Measurements from ENCODE around the gene BNIP3.

BNIP3 gene

DNA sequence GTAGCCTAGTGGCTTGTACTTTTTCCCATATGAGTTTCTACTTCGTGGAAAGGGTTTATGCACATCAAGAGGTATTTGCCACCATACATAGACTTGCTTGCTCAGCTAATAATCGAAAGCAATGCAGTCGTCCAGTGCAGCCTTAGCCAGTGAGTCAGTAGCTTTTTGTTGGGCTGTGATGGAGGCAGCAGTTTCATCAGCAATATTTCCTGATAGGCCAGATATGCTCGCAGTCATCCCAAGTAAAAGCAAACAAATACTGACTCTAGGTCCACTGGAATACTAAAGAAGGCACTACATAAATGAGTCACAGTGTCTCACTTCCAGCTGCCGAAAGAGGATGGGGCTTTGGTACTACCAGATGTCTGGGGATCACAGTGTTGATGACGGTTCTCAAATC, 2.1 kb upstream of the BNIP3 start:
- H3K9ac ChIP-seq (ENCODE audit: low read length) = no peak overlapping the region

DNA sequence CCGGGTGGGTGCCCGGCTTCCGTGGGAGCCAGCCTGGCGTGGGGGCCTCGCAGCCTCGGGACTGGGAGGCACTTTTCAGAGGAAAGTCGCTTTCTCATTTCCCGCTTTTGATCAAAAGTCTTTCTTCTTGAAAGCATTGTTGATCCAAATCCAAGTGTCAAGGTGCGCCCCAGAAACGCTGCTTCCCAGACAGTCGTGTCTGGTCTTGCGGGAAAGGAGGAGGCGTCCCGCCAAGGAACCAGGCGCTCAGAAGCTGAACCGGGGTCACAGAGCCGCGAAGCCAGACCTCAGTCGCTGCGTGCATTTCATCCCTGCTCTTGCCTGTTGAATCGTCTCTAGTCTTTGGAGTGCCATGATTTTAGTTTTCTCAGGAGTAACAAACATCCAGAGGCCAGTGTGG, 1.1 kb upstream of the BNIP3 start:
- H3K27me3 ChIP-seq (ENCODE audit: control insufficient read depth in 1 of 2, insufficient read depth in 2 of 2, low read length in 2 of 2) = no peaks in the 10 kb centered on the region
- H3K9me3 ChIP-seq (ENCODE audit: low read length) = no peaks in the 10 kb centered on the region
- peaks cover 24% of the 10 kb centered on the region for H3K4me1 ChIP-seq (ENCODE audit: insufficient read depth, low read length)
- no peak overlapping the region for H3K27ac ChIP-seq (ENCODE audit: low read depth, low read length)
- no peaks in the 10 kb centered on the region for H3K36me3 ChIP-seq (ENCODE audit: insufficient read depth, low read length)
- H3K4me3 ChIP-seq (ENCODE audit: low read depth in 1 of 2, low read length in 2 of 2) = peak overlapping the region; percentile 46 to 75
- no peak overlapping the region for H3K9ac ChIP-seq (ENCODE audit: low read length)

More for the DNA sequence above, 2.1 kb upstream of the BNIP3 start:
- no peaks in the 10 kb centered on the region for H3K27me3 ChIP-seq (ENCODE audit: control insufficient read depth in 1 of 2, insufficient read depth in 2 of 2, low read length in 2 of 2)
- no peak overlapping the region for H3K27ac ChIP-seq (ENCODE audit: low read depth, low read length)
- H3K4me1 ChIP-seq (ENCODE audit: insufficient read depth, low read length) = peaks cover 18% of the 10 kb centered on the region
- no peaks in the 10 kb centered on the region for H3K36me3 ChIP-seq (ENCODE audit: insufficient read depth, low read length)
- H3K9me3 ChIP-seq (ENCODE audit: low read length) = no peaks in the 10 kb centered on the region
- H3K4me3 ChIP-seq (ENCODE audit: low read depth in 1 of 2, low read length in 2 of 2) = no peak overlapping the region

DNA sequence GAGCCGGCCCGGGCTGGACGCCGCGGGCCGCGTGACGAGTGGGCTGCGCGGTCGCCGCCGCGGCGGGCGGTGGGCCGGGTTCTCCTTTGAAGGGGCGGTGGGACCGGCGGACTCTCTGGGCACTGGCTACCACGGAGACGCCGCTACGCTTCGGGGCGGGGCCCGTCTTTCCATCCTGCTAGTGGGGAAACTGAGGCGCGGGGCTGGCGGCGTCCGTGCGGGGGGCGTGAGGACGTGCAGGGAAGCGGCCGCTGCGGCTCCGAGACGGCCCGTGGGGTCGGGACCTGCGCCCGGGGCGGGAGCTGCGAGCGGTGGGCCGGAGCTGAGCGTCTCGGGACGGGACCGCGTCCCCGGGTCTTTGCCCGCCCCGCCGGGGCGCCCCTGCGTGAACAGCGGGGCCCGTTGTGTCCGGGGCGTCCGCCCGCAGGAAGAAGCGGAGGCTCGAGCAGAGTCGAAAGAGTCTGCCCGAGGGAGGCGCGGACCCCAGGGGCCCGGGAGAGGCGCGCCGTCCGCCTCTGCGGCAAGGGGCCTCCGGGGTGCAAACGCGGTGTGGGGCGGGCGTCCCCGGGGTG, 548 bp upstream of the BNIP3 start:
- H3K27me3 ChIP-seq (ENCODE audit: control insufficient read depth in 1 of 2, insufficient read depth in 2 of 2, low read length in 2 of 2) = no peaks in the 10 kb centered on the region
- H3K4me3 ChIP-seq (ENCODE audit: low read depth in 1 of 2, low read length in 2 of 2) = peak overlapping the region; percentile 46 to 75
- no peak overlapping the region for H3K9ac ChIP-seq (ENCODE audit: low read length)
- H3K4me1 ChIP-seq (ENCODE audit: insufficient read depth, low read length) = peaks cover 24% of the 10 kb centered on the region
- H3K9me3 ChIP-seq (ENCODE audit: low read length) = no peaks in the 10 kb centered on the region
- peak overlapping the region; percentile 61 for H3K27ac ChIP-seq (ENCODE audit: low read depth, low read length)
- H3K36me3 ChIP-seq (ENCODE audit: insufficient read depth, low read length) = no peaks in the 10 kb centered on the region

DNA sequence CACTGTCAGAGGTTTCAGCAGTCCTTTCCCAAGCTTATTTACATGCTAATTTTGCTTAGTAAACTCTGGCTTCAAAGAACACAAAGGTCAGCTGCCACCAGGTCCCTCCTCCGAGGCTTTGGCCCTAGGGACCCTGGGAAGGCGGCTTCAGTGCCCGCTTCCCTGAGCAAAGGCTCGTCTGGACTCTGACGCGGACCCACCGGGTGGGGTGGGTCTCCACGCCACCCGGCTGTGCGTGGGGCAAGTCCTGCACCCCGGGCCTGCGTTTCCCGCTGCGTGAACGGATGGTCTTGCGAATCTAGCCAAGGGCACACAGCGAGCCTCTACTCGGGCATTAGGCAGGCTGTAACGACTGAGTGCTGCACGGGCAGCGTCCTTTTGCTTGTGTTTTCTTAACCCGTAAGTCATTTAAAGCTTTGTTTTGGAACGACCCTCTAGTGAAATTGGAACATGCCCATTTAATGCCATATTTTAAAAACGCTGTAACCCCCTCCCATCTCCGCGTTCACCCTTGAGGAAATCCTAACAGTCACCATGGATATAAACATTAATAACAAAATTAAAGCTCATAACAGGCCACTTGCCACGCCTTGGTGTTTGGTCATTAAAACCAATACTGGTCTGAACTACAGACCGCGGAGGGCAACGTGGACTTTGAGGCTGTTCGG, 828 bp downstream of the BNIP3 start:
- H3K36me3 ChIP-seq (ENCODE audit: insufficient read depth, low read length) = no peaks in the 10 kb centered on the region
- peak overlapping the region; percentile 72 for H3K9ac ChIP-seq (ENCODE audit: low read length)
- peak overlapping the region; percentile 7 for H3K27ac ChIP-seq (ENCODE audit: low read depth, low read length)
- peak overlapping the region; percentile 75 to 77 for H3K4me3 ChIP-seq (ENCODE audit: low read depth in 1 of 2, low read length in 2 of 2)
- H3K27me3 ChIP-seq (ENCODE audit: control insufficient read depth in 1 of 2, insufficient read depth in 2 of 2, low read length in 2 of 2) = no peaks in the 10 kb centered on the region
- no peaks in the 10 kb centered on the region for H3K9me3 ChIP-seq (ENCODE audit: low read length)
- H3K4me1 ChIP-seq (ENCODE audit: insufficient read depth, low read length) = peaks cover 24% of the 10 kb centered on the region

DNA sequence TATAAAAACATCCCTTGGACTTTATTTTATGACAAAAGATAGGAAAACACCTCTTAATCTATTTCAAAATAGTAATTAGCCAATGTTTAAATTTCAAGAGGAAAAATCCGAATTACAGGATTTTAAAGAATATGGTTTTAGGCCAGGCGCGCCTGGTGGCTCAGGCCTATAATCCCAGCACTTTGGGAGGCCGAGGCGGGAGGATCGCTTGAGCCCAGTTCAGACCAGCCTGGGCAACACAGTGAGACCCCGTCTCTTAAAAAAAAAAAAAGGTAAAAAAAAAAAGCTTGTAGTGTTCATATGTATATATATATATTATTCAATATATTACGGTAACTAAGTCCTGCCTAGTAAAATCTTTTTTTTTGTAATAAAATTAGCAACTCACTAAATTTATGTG, 1.4 kb downstream of the BNIP3 start:
- H3K4me3 ChIP-seq (ENCODE audit: low read depth in 1 of 2, low read length in 2 of 2) = peak overlapping the region in 1 of 2 donors; percentile 51
- H3K36me3 ChIP-seq (ENCODE audit: insufficient read depth, low read length) = no peaks in the 10 kb centered on the region
- H3K4me1 ChIP-seq (ENCODE audit: insufficient read depth, low read length) = peaks cover 24% of the 10 kb centered on the region
- no peaks in the 10 kb centered on the region for H3K9me3 ChIP-seq (ENCODE audit: low read length)
- H3K27me3 ChIP-seq (ENCODE audit: control insufficient read depth in 1 of 2, insufficient read depth in 2 of 2, low read length in 2 of 2) = no peaks in the 10 kb centered on the region
- H3K9ac ChIP-seq (ENCODE audit: low read length) = no peak overlapping the region
- no peak overlapping the region for H3K27ac ChIP-seq (ENCODE audit: low read depth, low read length)

DNA sequence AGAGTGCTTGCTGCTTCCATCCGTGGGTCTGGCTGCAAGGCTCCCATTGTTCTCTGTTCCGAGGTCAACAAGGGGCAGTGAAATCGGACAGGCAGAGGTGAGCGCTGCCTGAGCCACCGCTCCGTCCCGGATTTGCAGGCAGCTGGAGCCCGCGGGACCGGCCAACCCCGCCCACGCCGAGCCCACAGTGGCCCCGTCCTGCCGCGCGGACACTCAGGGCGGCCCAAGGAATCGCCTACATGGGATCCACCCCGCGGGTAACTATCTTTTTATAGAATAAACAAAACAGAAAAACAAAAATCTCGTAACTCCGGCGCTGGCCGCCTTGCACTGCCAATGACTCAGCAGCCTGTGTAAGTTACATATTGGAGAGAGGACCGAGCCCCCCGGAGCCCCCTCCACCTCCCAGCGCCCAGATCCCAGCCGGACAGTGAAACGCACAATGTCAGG, 1.9 kb downstream of the BNIP3 start:
- Histone ChIP-seq H3K27me3 (ENCODE audit: control insufficient read depth in 1 of 2, insufficient read depth in 2 of 2, low read length in 2 of 2) (no peaks in the 10 kb centered on the region), H3K27ac (ENCODE audit: low read depth, low read length) (no peak overlapping the region), H3K9me3 (ENCODE audit: low read length) (no peaks in the 10 kb centered on the region), H3K4me3 (ENCODE audit: low read depth in 1 of 2, low read length in 2 of 2) (peak overlapping the region in 1 of 2 donors; percentile 51), H3K36me3 (ENCODE audit: insufficient read depth, low read length) (no peaks in the 10 kb centered on the region), H3K4me1 (ENCODE audit: insufficient read depth, low read length) (peaks cover 24% of the 10 kb centered on the region), H3K9ac (ENCODE audit: low read length) (no peak overlapping the region)

DNA sequence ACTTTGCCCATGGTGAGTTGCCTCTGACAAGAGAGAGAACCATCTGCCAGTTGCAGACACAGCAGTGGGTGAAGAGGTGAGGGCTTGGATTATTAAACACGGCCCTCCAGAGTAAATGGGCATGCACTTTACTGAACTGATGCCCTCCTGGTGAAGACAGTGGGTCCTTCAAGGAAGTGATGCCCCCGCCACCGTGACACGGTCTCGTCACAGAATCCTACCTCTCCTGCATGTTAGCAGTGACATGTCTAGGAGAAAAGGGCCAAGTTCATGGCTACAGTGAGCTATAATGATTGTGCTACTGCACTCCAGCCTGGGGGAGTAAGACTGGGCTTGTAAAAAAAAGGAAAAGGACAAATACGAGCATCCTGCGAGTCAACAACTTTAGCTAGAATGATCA, 2.4 kb downstream of the BNIP3 start:
- H3K36me3 ChIP-seq (ENCODE audit: insufficient read depth, low read length) = no peaks in the 10 kb centered on the region
- H3K9ac ChIP-seq (ENCODE audit: low read length) = no peak overlapping the region
- H3K27ac ChIP-seq (ENCODE audit: low read depth, low read length) = no peak overlapping the region
- no peaks in the 10 kb centered on the region for H3K27me3 ChIP-seq (ENCODE audit: control insufficient read depth in 1 of 2, insufficient read depth in 2 of 2, low read length in 2 of 2)
- peaks cover 24% of the 10 kb centered on the region for H3K4me1 ChIP-seq (ENCODE audit: insufficient read depth, low read length)
- peak overlapping the region in 1 of 2 donors; percentile 51 for H3K4me3 ChIP-seq (ENCODE audit: low read depth in 1 of 2, low read length in 2 of 2)
- no peaks in the 10 kb centered on the region for H3K9me3 ChIP-seq (ENCODE audit: low read length)

DNA sequence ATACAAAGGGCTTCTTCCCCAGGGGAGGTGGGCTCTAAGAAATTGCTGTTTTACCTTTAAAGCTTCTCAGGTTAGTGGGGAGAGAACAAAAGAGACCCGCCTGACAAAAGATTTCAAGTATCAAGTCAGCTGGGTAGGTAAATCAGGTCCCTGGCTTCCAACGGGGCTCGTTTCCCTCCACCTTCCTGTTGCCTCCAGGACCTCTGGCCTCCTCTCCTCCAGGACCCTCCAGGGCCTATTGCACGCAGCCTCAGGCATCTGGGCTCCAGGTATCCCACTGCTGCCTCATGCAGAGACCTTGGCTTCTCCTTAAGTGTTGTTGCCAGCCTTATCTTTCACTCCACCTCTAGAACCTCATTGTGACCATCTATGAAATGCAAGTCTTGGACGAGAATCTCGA, 2.9 kb downstream of the BNIP3 start:
- Histone ChIP-seq H3K4me3 (ENCODE audit: low read depth in 1 of 2, low read length in 2 of 2) (no peak overlapping the region), H3K27me3 (ENCODE audit: control insufficient read depth in 1 of 2, insufficient read depth in 2 of 2, low read length in 2 of 2) (no peaks in the 10 kb centered on the region), H3K4me1 (ENCODE audit: insufficient read depth, low read length) (peaks cover 24% of the 10 kb centered on the region), H3K9ac (ENCODE audit: low read length) (no peak overlapping the region), H3K27ac (ENCODE audit: low read depth, low read length) (no peak overlapping the region), H3K9me3 (ENCODE audit: low read length) (no peaks in the 10 kb centered on the region), H3K36me3 (ENCODE audit: insufficient read depth, low read length) (no peaks in the 10 kb centered on the region)

DNA sequence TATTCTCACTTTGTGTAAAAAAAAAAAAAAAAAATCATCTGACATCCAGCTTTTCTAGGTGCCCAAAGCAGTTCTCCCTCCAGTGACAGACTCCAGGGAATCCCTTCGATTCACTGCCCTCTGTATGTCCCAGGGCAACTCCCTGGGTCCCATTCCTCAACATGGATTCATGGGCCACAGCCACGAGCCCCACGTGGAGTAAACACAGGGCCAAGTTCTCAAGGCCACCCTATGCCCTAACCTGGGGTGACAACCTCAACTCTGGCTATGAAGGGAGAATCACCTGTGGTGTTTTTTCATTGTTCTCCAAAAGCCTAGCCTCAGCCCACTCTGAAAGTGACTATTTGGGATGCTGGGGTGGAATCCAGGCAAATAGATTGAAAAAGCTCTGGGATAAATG, 3.4 kb downstream of the BNIP3 start:
- H3K9ac ChIP-seq (ENCODE audit: low read length) = no peak overlapping the region

DNA sequence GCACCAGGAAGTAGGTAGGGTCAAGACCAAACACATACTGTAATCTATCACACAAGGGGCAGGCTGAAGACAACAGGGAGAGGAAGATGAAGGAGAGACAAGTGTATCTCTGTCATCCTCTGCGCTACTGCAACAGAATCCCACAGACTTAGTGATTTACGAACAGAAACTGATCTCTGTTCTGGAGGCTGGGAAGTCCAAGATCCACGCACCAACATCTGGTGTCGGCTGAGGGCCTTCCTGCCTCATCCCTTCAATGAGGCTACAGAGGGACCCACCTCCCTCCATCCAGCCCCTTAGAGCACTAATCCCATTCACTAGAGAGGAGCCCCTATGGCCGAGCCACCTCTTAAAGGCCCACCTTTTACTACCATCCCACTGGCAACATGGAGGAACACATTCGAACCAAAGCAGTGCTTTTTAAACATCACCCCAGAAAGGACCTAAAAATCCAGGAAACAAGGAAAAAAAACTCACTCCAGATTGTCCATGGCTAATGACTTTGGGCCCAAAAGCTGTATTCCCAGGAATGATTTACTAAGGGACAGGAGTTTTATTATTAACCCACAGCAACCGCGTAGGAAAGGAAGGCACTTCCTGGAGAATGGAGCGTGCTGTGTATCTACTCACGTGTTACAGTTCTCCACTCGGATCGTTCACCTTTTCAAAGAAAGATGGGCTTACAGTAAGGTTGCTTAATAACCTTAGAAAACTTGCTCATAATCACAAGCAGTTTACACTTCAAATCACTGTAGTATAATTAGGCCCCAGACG, 4.2 kb downstream of the BNIP3 start:
- no peaks in the 10 kb centered on the region for H3K9me3 ChIP-seq (ENCODE audit: low read length)
- no peaks in the 10 kb centered on the region for H3K36me3 ChIP-seq (ENCODE audit: insufficient read depth, low read length)
- H3K4me3 ChIP-seq (ENCODE audit: low read depth in 1 of 2, low read length in 2 of 2) = no peak overlapping the region
- H3K27ac ChIP-seq (ENCODE audit: low read depth, low read length) = no peak overlapping the region
- H3K9ac ChIP-seq (ENCODE audit: low read length) = no peak overlapping the region
- H3K27me3 ChIP-seq (ENCODE audit: control insufficient read depth in 1 of 2, insufficient read depth in 2 of 2, low read length in 2 of 2) = no peaks in the 10 kb centered on the region
- peaks cover 24% of the 10 kb centered on the region for H3K4me1 ChIP-seq (ENCODE audit: insufficient read depth, low read length)

More for the DNA sequence above, 3.4 kb downstream of the BNIP3 start:
- H3K4me3 ChIP-seq (ENCODE audit: low read depth in 1 of 2, low read length in 2 of 2) = no peak overlapping the region
- H3K36me3 ChIP-seq (ENCODE audit: insufficient read depth, low read length) = no peaks in the 10 kb centered on the region
- no peaks in the 10 kb centered on the region for H3K27me3 ChIP-seq (ENCODE audit: control insufficient read depth in 1 of 2, insufficient read depth in 2 of 2, low read length in 2 of 2)
- no peaks in the 10 kb centered on the region for H3K9me3 ChIP-seq (ENCODE audit: low read length)
- peaks cover 24% of the 10 kb centered on the region for H3K4me1 ChIP-seq (ENCODE audit: insufficient read depth, low read length)
- no peak overlapping the region for H3K27ac ChIP-seq (ENCODE audit: low read depth, low read length)

DNA sequence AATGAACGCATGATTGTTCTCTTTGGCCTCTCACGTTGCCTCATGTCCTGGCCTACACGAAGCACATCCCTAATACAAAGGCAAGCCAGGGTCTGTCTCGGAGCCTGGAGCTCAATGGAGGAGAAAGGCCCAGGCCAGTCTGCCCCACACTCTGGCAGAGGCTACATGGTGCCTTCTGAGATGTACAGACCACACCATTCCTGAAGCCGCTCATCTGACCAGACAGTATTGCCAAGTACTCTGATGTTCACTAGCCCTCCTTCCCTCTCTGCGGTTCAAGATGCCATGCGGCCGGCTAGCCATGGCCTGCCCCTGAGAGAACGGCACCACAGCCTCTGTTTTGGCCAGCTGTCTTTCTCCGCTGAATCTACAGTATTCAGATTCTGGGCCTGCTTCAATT, 5.9 kb downstream of the BNIP3 start:
- H3K9me3 ChIP-seq (ENCODE audit: low read length) = no peaks in the 10 kb centered on the region
- peaks cover 23% of the 10 kb centered on the region for H3K4me1 ChIP-seq (ENCODE audit: insufficient read depth, low read length)
- no peaks in the 10 kb centered on the region for H3K36me3 ChIP-seq (ENCODE audit: insufficient read depth, low read length)
- H3K27ac ChIP-seq (ENCODE audit: low read depth, low read length) = no peak overlapping the region
- H3K4me3 ChIP-seq (ENCODE audit: low read depth in 1 of 2, low read length in 2 of 2) = no peak overlapping the region
- no peak overlapping the region for H3K9ac ChIP-seq (ENCODE audit: low read length)
- H3K27me3 ChIP-seq (ENCODE audit: control insufficient read depth in 1 of 2, insufficient read depth in 2 of 2, low read length in 2 of 2) = no peaks in the 10 kb centered on the region
